Thymus (tissue), 11 donors: ENCODE data around the gene TCERG1L. TPM values are rescaled to one million over a fixed set of nuclear protein-coding genes. Genes with fewer than 3 reads are reported as not detected.

Experiments used
- DNase-seq, 9 donors: peaks; one replicate each; pipeline ENCODE4 v3.0.0-alpha.2; 2013; ENCODE audit warnings: low spot score in 9 of 9, low read depth in 6 of 9, missing footprints in 1 of 9
- H3K27ac ChIP-seq, 2 donors: one replicate each; pipeline ENCODE4 v1.5.1; 2013; ENCODE audit warnings: control low read depth in 1 of 2, low read depth in 1 of 2, low read length in 1 of 2, mild to moderate bottlenecking in 1 of 2, moderate library complexity in 1 of 2
- H3K27me3 ChIP-seq, 2 donors: one replicate each; pipeline ENCODE4 v1.5.1; 2013; ENCODE audit warnings: low read length in 1 of 2; ENCODE audit not compliant: control insufficient read depth in 2 of 2, insufficient read depth in 1 of 2
- H3K36me3 ChIP-seq, 2 donors: one replicate each; pipeline ENCODE4 v1.5.1; 2013; ENCODE audit warnings: low read length in 1 of 2, mild to moderate bottlenecking in 1 of 2, moderate library complexity in 1 of 2; ENCODE audit not compliant: control insufficient read depth in 2 of 2, insufficient read depth in 2 of 2
- H3K4me1 ChIP-seq, 2 donors: one replicate each; pipeline ENCODE4 v1.5.1; 2013; ENCODE audit warnings: low read length in 2 of 2; ENCODE audit not compliant: control insufficient read depth in 2 of 2, insufficient read depth in 2 of 2
- H3K4me3 ChIP-seq, 2 donors: one replicate each; pipeline ENCODE4 v1.5.1; 2013; ENCODE audit warnings: low read length in 2 of 2, control low read depth in 1 of 2, mild to moderate bottlenecking in 1 of 2
- H3K9me3 ChIP-seq, 2 donors: one replicate each; pipeline ENCODE4 v1.5.1; 2013; ENCODE audit warnings: low read length in 1 of 2, mild to moderate bottlenecking in 1 of 2; ENCODE audit not compliant: control insufficient read depth in 2 of 2, insufficient read depth in 1 of 2
- WGBS: extraction: QIAGEN DNeasy Blood & Tissue Kit; methylation state at CpG from one replicate; pipeline ENCODE4 v1.1.7; 2013; 5-methylcytosine and 5-hydroxymethylcytosine counted together
- polyA plus RNA-seq: library from polyadenylated mRNA; stranded (reverse); fragments of 200-250 nt; gene quantifications from one replicate; pipeline ENCODE4 v1.2.3, GENCODE V29; 2013
- total RNA-seq: library from RNA; stranded (reverse); fragments of 120-200 nt; gene quantifications from one replicate; pipeline ENCODE4 v1.2.4, GENCODE V29; 2013
- donor health status: healthy.

Gene TCERG1L
- total and polyA plus RNA-seq, 2 donors: 0.52 to 1.5 TPM

GRCh38 chr10:131259535-131259934 lies 52.0 kb downstream of the TCERG1L start:
- no peak overlapping the region for H3K4me3 ChIP-seq
- no peaks in the 10 kb centered on the region for H3K36me3 ChIP-seq
- DNase-seq: no peak
- H3K27me3 ChIP-seq: no peaks in the 10 kb centered on the region
- WGBS: 91% methylated on average over 11 of the region's 11 CpGs
- H3K9me3 ChIP-seq: no peaks in the 10 kb centered on the region
- no peaks in the 10 kb centered on the region for H3K4me1 ChIP-seq
- no peak overlapping the region for H3K27ac ChIP-seq

GRCh38 chr10:131258256-131258655 lies 53.3 kb downstream of the TCERG1L start:
- no peaks in the 10 kb centered on the region for H3K27me3 ChIP-seq
- DNase-seq: no peak
- H3K36me3 ChIP-seq: no peaks in the 10 kb centered on the region
- H3K27ac ChIP-seq: no peak overlapping the region
- WGBS: 95% methylated on average over 9 of the region's 9 CpGs
- no peak overlapping the region for H3K4me3 ChIP-seq
- no peaks in the 10 kb centered on the region for H3K9me3 ChIP-seq
- no peaks in the 10 kb centered on the region for H3K4me1 ChIP-seq

DNA sequence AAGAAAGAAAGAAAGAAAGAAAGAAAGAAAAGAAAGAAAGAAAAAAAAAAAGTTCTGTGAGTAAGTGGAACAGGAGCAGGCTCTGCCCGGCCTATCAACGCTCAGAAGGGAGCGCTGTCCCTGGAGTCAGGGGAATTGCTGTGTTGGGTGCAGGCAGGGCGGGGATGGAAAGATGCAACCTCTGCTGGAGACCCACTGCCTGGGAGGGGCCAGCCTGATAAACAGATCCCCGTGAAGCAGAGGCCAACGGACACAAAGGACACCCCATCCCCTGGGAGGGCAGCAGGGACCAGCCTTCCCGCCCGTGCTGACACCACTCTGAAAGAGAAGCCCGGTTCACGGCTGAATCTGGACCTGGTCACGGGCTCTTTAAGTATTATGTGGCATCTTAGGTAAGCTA lies 54.5 kb downstream of the TCERG1L start:
- WGBS: 86% methylated on average over 11 of the region's 11 CpGs
- Histone ChIP-seq H3K4me1 (no peaks in the 10 kb centered on the region), H3K27me3 (no peaks in the 10 kb centered on the region), H3K36me3 (no peaks in the 10 kb centered on the region), H3K9me3 (no peaks in the 10 kb centered on the region), H3K4me3 (no peak overlapping the region), H3K27ac (no peak overlapping the region)
- DNase-seq: no peak

GRCh38 chr10:131254859-131255252 lies 56.7 kb downstream of the TCERG1L start:
- H3K4me3 ChIP-seq: no peak overlapping the region
- H3K27me3 ChIP-seq: peaks cover 0 to 12% of the 10 kb centered on the region in 2 donors
- H3K36me3 ChIP-seq: no peaks in the 10 kb centered on the region
- no peak for DNase-seq
- WGBS: 88% methylated on average over 4 of the region's 4 CpGs
- H3K27ac ChIP-seq: no peak overlapping the region
- H3K4me1 ChIP-seq: no peaks in the 10 kb centered on the region
- H3K9me3 ChIP-seq: no peaks in the 10 kb centered on the region

GRCh38 chr10:131253931-131254858 lies 57.3 kb downstream of the TCERG1L start:
- peaks cover 0 to 14% of the 10 kb centered on the region in 2 donors for H3K27me3 ChIP-seq
- H3K4me1 ChIP-seq: no peaks in the 10 kb centered on the region
- no peak overlapping the region for H3K27ac ChIP-seq
- no peaks in the 10 kb centered on the region for H3K36me3 ChIP-seq
- WGBS: 94% methylated on average over 22 of the region's 22 CpGs
- DNase-seq: no peak
- H3K9me3 ChIP-seq: no peaks in the 10 kb centered on the region
- no peak overlapping the region for H3K4me3 ChIP-seq

- no peak for DNase-seq
- no peaks in the 10 kb centered on the region for H3K4me1 ChIP-seq
- no peaks in the 10 kb centered on the region for H3K36me3 ChIP-seq
- H3K27ac ChIP-seq: no peak overlapping the region
- no peak overlapping the region for H3K4me3 ChIP-seq
- no peaks in the 10 kb centered on the region for H3K9me3 ChIP-seq
- peaks cover 0 to 14% of the 10 kb centered on the region in 2 donors for H3K27me3 ChIP-seq
- 91% methylated on average over 21 of the region's 21 CpGs for WGBS
Observed at GRCh38 chr10:131252567-131253276, 58.8 kb downstream of the TCERG1L start.

DNA sequence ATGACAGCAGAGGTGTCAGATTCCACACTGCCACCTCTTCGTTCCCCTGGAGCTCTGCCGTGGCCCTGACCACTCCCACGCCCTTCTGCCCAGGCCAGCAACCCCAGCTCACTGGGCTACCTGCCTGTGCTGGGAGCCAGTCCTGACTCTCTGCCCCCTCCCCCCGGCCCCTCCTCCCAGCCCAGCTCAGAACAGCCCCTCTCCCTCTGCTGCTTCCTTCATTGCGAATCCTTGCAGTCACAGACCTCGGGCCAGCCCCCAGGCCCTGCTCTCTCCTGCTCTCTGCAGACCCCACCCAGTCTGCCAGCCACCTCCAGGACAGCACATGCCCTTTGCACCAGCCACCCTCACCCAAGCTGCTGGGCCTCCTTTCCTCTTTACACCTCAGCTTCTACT lies 60.4 kb downstream of the TCERG1L start:
- no peak overlapping the region for H3K4me3 ChIP-seq
- WGBS: 25% methylated on average over 6 of the region's 6 CpGs

DNA sequence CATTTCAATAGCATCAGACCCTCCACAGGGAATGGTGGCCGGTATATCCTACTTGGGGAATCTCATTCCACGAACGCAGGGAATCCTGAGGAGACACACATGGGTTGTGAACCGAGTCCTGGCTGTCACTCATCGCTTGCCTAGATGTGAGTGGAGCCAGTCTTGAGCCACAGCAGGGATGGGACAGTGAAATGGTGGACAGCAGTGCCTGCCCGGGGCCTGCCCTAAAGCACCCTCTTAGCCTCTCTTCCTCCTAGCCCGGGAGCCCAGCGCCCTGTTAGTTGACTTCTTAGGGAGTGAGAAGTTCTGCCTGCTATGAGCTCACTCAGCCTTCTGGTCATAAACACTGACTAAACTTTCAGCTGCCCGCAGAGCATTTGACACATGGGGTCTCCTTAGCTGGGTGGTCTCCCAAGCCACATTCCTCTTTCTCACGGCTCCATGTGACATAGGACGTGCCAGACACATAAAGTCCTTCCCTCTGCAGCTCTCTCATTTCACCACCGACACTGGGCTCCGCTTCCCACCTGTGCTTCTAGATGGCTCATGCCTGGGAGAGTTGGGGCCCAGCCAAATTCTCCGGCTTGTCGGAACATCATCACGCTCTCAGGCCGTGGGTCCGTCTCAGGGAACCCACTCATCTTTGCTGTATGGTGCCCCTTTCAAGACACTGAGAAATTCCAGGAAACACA lies 60.9 kb downstream of the TCERG1L start:
- no peak for DNase-seq
- Histone ChIP-seq H3K4me1 (no peaks in the 10 kb centered on the region), H3K4me3 (no peak overlapping the region), H3K36me3 (no peaks in the 10 kb centered on the region), H3K9me3 (no peaks in the 10 kb centered on the region), H3K27ac (no peak overlapping the region), H3K27me3 (peaks cover 0 to 14% of the 10 kb centered on the region in 2 donors)
- 55% methylated on average over 18 of the region's 18 CpGs for WGBS

More for the DNA sequence above, 60.4 kb downstream of the TCERG1L start:
- H3K27me3 ChIP-seq: peaks cover 0 to 14% of the 10 kb centered on the region in 2 donors
- DNase-seq: no peak
- H3K9me3 ChIP-seq: no peaks in the 10 kb centered on the region
- H3K27ac ChIP-seq: no peak overlapping the region
- H3K4me1 ChIP-seq: no peaks in the 10 kb centered on the region
- no peaks in the 10 kb centered on the region for H3K36me3 ChIP-seq

DNA sequence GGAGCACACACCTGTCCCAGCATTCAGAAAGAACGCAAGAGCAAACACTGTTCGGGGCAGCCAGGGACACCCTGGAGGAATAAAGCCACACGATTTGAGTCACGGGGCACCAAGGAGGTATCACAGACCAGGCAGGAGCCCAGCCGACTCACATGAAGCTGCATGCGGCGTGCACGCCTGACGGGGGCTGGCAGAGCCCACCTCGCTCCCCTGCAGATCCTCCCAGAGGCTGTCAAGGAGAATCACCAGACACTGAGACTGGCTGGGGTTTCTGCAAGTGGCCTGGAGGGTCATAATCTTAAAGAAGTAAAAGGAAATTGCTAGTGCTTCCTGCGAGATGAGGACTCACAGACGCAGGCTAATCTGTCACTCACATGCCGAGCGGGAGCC lies 61.6 kb downstream of the TCERG1L start:
- Histone ChIP-seq H3K4me3 (no peak overlapping the region), H3K36me3 (no peaks in the 10 kb centered on the region), H3K9me3 (no peaks in the 10 kb centered on the region), H3K27me3 (peaks cover 0 to 14% of the 10 kb centered on the region in 2 donors), H3K27ac (no peak overlapping the region), H3K4me1 (no peaks in the 10 kb centered on the region)
- DNase-seq: no peak
- 37% methylated on average over 14 of the region's 14 CpGs for WGBS
